ENCODE measurements around the gene MNS1. TPM values are rescaled to one million over a fixed set of nuclear protein-coding genes. Genes with fewer than 3 reads are reported as not detected.

Gene MNS1
- total and polyA plus RNA-seq, 10 of the 15 experiments (the other 5 are each of a cell fraction or from before 2014, with no cell fraction given) = 0.45 to 2.6 (median 0.97) TPM

GRCh38 chr15:56390739-56391267 is 74.1 kb downstream of the MNS1 start (continued):
- TF ChIP-seq SKIL (IDR thresholded peaks at IDR 0.05; ENCODE audit: low read depth, poor library complexity, severe bottlenecking) = no peak
- no peak for TF ChIP-seq ATF3 (IDR thresholded peaks at IDR 0.05; ENCODE audit: borderline replicate concordance, extremely low read depth, low read depth, low read length)
- TF ChIP-seq ELK1 (IDR thresholded peaks at IDR 0.05; ENCODE audit: low read depth, low read length) = no peak
- no peak for TF ChIP-seq RAD51 (IDR thresholded peaks at IDR 0.05)
- no peak for TF ChIP-seq CBFB (IDR thresholded peaks at IDR 0.05; ENCODE audit: low read depth)

GRCh38 chr15:56385908-56386307 is 79.0 kb downstream of the MNS1 start:
- Histone ChIP-seq H3K9me3 (replicated peaks; ENCODE audit: control insufficient read depth, insufficient read depth, low read length) (no peaks in the 10 kb centered on the region; the same call in 2 of the 3 replicates), H3K9ac (ENCODE audit: control insufficient read depth, insufficient read depth, low read length) (no peak overlapping the region), H4K20me1 (ENCODE audit: control insufficient read depth, insufficient read depth) (no peaks in the 10 kb centered on the region), H3K27me3 (replicated peaks in 1 of 2; ENCODE audit: control insufficient read depth in 2 of 2, insufficient read depth in 2 of 2, low read length in 1 of 2) (no peaks in the 10 kb centered on the region), H3K79me2 (ENCODE audit: control insufficient read depth, insufficient read depth, low read length) (peaks cover 3% of the 10 kb centered on the region), H3K27ac (ENCODE audit: control insufficient read depth, insufficient read depth) (no peak overlapping the region), H3K4me3 (no peak overlapping the region), H2AFZ (ENCODE audit: control insufficient read depth, low read depth, low read length) (no peak overlapping the region), H3K36me3 (ENCODE audit: control insufficient read depth in 2 of 2, insufficient read depth in 2 of 2, low read length in 1 of 2) (peaks cover 0 to 11% of the 10 kb centered on the region in 2 experiments; a peak in 2 of 4 replicates), H3K4me2 (ENCODE audit: control insufficient read depth, insufficient read depth) (no peak overlapping the region), H3K4me1 (ENCODE audit: control insufficient read depth, insufficient read depth, low read length) (no peaks in the 10 kb centered on the region)
- intact Hi-C loops (cut with micrococcal nuclease; ENCODE audit: unreplicated experiment) (no loop called here), in situ Hi-C loops (cut with MboI) (no loop called here)
- 92% methylated on average over 3 of the region's 3 CpGs for WGBS (ENCODE audit: insufficient coverage, insufficient replicate concordance, low lambda C conversion rate, missing lambda C conversion rate)
- FAIRE-seq (no peak), ATAC-seq (no peak), DNase-seq (ENCODE audit: low read depth, low spot score) (no peak)
- BruUV-seq (replicated peaks) = no TSS peak
- ChIA-PET RAD21 (ENCODE audit: unreplicated experiment) (no interaction called here), POLR2A (no interaction called here), SMC1A (ENCODE audit: uncharacterized antibody, unreplicated experiment) (no interaction called here), CTCF (no interaction called here)
- TF ChIP-seq ZNF274 (IDR thresholded peaks at IDR 0.05; ENCODE audit: insufficient read depth, insufficient read length) = no peak
- TF ChIP-seq NRF1 (conservative IDR thresholded peaks at IDR 0.05; ENCODE audit: low read depth, low read length) = no peak
- TF ChIP-seq STAT1 (conservative IDR thresholded peaks at IDR 0.05) = no peak
- no peak for TF ChIP-seq IRF5 (IDR thresholded peaks at IDR 0.05; ENCODE audit: borderline replicate concordance)
- TF ChIP-seq CEBPB (IDR thresholded peaks at IDR 0.05; ENCODE audit: borderline replicate concordance in 1 of 2, low read depth in 2 of 2, low read length in 2 of 2) = no peak
- no peak for TF ChIP-seq ETV6 (conservative IDR thresholded peaks at IDR 0.05 in 1 of 2, IDR thresholded peaks at IDR 0.05 in 1 of 2; ENCODE audit: borderline replicate concordance in 1 of 2, low read depth in 1 of 2)
